Measurements from ENCODE around the gene CD82.
"Not testable (repeated sequence)": the region's sequence is repeated elsewhere in the genome, so short reads cannot be mapped to it uniquely, and the experiment has no call there.

The CD82 gene

GRCh38 chr11:44535191-44535980 lies 30.1 kb upstream of the CD82 start:
- DNase-seq, result no peak

DNA sequence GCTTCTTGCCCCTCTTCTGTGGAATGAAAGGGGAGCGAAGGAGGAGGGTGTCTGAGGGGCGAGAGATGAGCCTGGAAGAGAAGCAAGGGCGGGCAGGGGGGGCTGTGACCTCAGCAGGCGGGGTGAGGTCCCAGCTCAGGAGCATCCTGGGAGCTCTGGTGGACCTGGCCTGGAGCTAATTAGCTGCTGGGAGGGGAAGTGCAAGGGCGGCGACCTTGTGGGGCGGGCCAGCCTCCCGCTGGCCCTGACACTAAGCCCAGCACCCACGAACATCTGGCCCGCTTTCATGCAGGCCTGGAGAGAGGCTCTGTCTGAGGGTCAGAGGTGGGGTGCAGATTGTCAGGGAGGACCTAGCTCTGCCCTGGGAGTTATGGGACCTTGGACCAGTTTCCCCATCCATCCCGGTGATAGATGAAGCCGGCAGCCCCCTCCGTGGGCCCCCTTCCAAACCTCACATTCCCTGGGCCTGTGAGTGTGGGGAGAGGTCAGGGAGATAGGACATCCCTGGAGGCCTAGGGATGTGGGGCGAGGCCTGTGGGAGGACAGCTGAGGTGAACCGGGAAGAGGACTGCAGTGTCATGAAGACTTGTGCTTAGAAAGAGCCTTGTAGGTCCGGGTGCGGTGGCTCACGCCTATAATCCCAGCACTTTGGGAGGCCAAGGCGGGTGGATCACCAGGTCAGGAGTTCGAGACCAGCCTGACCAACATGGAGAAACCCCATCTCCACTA lies 28.5 kb upstream of the CD82 start:
- no peak for DNase-seq

GRCh38 chr11:44537679-44538078 lies 27.8 kb upstream of the CD82 start:
- DNase-seq, result no peak

DNA sequence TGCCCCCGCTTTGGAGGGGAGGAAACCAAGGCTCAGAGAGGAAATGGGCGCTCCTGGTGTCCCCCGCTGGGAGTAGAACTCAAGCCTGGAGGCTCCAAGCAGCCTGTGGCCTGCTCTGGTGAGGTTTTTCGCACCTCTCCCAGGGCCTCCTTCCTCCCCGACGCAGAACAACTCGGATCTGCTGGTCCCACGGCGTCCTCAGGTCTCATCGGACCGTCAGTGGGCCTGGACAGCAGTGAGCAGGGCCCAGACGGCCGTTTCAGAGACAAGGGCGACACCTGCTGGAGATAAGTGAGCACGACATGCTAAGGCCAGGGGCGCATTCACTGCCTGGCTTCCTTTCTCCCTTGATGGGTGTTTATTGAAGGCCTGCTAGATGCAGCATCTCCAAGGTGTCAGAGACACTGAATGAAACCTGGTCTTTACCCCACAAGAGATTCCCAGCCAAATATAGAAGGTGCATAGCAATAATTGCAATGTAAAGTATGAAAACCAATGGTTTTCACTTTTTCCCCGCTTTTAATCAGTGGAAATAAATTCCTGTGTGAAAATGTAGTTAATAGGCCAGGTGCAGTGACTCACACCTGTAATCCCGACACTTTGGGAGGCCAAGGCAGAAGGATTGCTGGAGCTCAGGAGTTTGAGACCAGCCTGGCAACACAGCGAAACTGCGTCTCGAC lies 26.9 kb upstream of the CD82 start:
- peak; percentile 71 for DNase-seq

DNA sequence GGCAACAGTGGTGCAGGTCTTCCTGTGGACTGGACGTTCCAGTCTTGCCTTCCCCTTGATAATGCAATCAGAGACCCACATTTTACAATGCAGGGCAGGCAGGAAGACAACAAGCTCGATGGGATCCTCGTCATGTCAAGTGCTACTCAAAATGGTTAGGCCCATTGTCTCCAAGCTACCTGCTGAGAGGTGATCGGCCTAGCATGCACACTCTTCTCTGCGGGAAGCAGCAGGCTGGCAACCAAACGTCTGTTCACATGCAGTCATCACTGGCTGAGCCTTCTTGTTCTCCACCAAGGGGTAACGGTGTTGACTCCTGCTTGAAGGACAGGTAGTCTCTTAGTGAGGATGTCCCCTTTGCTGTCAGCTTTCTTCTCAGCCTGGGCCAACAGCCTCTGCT lies 25.5 kb upstream of the CD82 start:
- no peak for DNase-seq

DNA sequence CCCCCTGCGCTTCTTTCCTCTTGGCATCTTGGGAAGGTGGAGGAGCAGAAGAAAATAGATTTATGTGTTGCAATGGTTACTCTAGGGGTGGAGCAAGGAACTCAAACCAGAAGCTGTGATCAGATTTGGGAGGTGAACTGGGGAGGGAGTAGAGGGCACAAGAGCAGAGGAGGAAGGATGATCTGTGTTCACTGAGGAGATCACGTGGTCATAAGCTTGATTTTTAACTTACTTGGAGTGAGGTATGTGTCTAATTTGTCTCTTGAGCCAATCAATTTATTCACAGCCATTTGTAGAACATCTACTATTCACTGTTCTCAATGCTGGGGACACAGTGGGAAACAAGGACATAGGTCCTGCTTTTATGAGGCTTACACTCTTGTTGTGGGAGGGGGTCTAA lies 24.8 kb upstream of the CD82 start:
- no peak for DNase-seq

- DNase-seq, result no peak
Observed at GRCh38 chr11:44542372-44542771, 23.1 kb upstream of the CD82 start.

GRCh38 chr11:44546984-44547383 lies 18.5 kb upstream of the CD82 start:
- not testable (repeated sequence) for DNase-seq

- not testable (repeated sequence) for DNase-seq
Observed at GRCh38 chr11:44547534-44547933, 17.9 kb upstream of the CD82 start.

DNA sequence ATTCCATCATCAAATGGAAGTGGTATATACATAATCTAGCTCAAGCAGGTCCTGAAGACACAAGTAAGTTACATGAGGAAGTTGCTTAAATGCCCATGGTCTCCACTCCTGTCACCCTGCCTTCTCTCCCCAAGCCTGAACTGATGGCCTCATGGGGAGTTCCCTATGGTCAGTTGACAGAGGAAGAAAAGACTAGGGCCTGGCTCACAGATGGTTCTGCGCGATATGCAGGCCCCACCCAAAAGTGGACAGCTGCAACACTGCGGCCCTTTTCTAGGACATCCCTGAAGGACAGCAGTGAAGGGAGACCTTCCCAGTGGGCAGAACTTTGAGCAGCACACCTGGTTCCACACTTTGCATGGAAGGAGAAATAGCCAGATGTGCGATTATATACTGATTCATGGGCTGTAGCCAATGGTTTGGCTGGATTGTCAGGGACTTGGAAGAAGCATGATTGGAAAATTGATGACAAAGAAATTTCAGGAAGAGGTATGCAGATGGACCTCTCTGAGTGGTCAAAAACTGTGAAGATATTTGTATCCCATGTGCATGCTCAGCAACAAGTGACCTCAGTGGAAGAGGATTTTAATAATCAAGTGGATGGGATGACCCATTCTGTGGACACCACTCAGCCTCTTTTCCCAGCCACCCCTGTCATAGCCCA lies 17.3 kb upstream of the CD82 start:
- no peak for DNase-seq

DNA sequence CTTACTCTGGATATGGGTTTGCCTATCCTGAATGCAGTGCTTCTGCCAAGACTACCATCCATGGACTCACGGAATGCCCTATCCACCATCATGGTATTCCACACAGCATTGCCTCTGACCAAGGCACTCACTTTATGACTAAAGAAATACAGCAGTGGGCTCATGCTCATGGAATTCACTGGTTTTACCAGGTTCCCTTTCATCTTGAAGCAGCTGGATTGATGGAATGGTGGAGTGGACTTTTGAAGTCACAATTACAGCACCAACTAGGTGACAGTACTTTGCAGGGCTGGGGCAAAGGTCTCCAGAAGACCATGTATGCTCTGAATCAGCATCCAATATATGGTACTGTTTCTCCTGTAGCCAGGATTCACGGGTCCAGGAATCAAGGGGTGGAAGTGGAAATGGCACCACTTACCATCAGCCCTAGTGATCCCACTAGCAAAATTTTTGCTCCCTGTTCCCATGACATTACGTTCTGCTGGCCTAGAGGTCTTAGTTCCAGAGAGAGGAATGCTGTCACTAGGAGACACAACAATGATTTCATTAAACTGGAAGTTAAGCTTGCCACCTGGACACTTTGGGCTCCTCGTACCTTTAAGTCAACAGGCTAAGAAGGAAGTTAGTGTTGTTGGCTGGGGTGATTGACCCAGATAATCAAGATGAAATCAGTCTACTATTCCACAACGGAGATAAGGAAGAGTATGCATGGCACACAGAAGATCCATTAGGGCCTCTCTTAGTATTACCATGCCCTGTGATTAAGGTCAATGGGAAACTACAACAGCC lies 16.3 kb upstream of the CD82 start:
- not testable (repeated sequence) for DNase-seq

DNA sequence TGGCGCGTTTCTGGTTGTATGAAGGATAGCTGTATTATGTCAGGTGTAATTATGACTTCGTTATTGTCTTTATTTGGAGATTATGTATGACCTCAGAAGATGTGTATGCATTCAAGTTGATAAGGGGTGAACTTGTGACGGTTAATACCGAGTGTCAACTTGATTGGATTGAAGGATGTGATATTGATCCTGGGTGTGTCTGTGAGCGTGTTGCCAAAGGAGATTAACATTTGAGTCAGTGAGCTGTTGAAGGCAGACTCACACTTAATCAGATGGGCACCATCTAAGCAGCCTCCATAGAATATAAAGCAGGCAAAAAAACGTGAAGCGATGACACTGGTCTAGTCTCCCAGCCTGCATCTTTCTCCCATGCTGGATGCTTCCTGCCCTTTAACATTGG lies 15.3 kb upstream of the CD82 start:
- DNase-seq, result no peak

DNA sequence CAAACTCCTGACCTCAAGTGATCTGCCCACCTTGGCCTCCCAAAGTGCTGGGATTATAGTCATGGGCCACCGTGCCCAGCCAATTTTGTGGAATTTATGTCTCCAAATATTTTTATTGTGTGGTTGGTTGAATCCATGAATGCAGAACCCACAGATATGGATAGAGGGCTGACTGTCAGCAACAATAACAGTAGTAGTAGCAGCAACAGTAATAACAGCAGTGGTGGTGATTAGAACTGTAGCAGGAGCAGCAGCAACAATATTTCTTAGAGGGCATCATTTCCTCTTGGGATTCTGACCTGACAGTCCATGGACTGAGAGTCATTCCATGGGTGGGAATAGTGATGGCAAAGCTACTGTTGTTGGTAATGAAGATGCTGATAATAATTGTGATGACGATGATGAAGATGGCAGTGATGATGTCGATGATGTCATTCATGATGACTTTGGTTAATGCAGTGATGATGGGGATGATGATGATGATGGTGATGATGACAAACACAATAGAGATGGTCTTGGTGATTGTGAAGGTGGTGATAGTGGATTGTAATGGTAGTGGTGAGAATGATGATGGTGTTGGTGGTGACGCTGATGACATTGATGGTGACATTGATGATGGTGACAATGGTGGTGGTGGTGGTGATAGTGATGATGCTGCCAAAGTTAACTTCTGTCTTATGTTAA lies 13.9 kb upstream of the CD82 start:
- DNase-seq, result no peak

GRCh38 chr11:44555031-44555800 lies 10.2 kb upstream of the CD82 start:
- DNase-seq, result no peak

DNA sequence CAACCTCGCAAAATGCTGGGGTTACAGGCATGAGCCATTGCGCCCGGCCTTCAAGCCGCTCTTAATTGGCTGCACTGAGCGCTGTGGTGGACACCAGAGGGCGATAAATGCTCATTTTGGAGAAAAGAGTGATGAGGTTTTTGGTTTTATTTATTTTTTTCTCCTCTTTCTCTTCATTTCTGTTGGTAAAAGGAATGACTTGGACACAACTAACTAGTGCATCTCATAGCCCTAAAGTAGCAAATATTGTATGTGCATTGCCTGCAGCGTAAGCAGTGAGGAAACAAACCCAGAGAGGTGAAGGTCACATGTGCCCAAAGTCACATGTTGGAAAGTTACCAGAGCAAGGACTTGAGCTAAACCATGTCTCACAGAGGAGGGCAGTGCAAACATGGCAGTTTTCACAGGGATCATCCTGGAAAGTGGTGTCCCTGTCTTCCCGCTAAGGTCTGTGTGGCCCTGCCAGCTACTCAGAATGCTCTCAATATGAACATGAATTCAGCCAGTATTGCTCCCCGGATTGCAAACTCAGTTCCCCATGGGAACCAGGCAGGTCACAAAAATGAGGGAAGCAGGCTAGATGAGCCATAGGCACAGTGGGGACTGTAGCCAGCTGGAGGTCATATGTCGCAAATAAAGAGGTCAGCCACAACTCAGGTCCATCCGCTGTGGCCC lies 8.6 kb upstream of the CD82 start:
- peak; percentile 48 for DNase-seq

DNA sequence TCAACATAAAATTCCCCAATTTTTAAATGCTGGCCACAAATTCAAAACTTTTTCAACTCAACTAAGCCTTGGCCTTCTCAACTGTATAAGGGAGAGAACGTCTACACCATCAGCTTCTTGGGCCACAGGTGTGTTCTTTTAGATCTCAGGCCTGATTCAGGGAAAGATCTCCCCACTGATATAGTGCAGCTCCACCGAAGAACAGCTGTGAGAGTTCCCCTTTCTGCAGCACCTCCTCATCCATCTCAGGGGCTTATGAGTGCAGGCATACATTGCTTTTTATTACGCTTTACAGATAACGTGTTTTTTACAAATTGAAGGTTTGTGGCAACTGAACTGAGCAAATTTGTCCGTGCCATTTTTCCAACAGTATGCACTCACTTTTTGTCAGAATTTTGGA lies 8.0 kb upstream of the CD82 start:
- no peak for DNase-seq

- no peak for DNase-seq
Observed at GRCh38 chr11:44559207-44559939, 6.1 kb upstream of the CD82 start.

- DNase-seq, result not testable (repeated sequence)
Observed at GRCh38 chr11:44559940-44560300, 5.5 kb upstream of the CD82 start.

DNA sequence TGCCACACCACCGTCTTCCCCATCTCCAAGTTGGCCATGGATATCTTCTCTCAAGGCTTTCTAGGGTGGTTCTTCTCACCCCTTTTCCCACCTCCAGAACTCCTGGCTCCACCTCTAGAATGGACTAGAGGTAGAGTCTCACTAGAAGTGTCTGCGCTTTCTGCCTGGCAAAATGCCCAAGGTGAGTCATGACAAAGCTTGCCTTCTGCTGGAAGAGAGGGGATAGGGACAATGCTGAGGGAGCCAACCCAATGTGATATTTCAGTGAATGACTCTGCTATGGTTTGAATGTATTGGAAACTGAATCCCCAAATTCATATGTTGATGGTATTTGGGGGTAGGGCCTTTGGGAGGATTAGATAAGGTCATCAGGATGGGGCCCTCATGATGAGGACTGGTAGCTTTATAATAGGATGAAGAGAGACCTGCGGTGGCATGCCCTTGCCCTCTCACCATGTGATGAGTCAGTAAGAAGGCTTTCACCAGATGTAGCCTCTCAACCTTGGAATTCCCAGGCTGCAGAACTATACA lies 4.1 kb upstream of the CD82 start:
- DNase-seq, result no peak

Data from NCI-H2171 treated with DMSO at 0.1 percent for 48 hours (cell line).